A549 treated with AZD9567 at 1 μM for 4 hours (cell line): ENCODE results near the gene EEF1AKMT2. TPM values are rescaled to one million over a fixed set of nuclear protein-coding genes. Genes with fewer than 3 reads are reported as not detected.

Experiments
- total RNA-seq: library from RNA; stranded (reverse); fragments of 200-300 nt; extraction: Qiagen RNA extraction; gene quantifications from 5 replicates; pipeline ENCODE4 v1.2.3, GENCODE V29; 2022; ENCODE audit not compliant: insufficient read depth

The EEF1AKMT2 gene
- 14.0 to 18.9 TPM (median 16.2 TPM) in 5 replicates for total RNA-seq

GRCh38 chr10:124791547-124792348 lies at the start of gene EEF1AKMT2:
EEF1AKMT2 (minus strand) TSS chr10:124791887; CDS start chr10:124791833, 54 bp downstream.

GRCh38 chr10:124744102-124745050 lies 47.3 kb downstream of the EEF1AKMT2 start, which contains the start of gene FAM53B:
FAM53B (minus strand) TSS chr10:124744378; CDS start chr10:124706713, 37,665 bp downstream.

Other genes starting within 250 kb of the EEF1AKMT2 start
- 10.8 to 12.6 TPM (median 11.3 TPM) in 5 replicates for gene FAM53B, start 47.5 kb downstream of the EEF1AKMT2 start, total RNA-seq
- gene ABRAXAS2, start 9.9 kb upstream of the EEF1AKMT2 start, total RNA-seq = 13.7 to 16.6 TPM (median 16.2 TPM) in 5 replicates
- gene ZRANB1, start 150.2 kb upstream of the EEF1AKMT2 start, total RNA-seq = 7.3 to 14.8 TPM (median 9.7 TPM) in 5 replicates